GM21619 (cell line): ENCODE measurements around the gene PDE4B.

Source experiments
- ATAC-seq: cut with Tn5 transposase; IDR thresholded peaks from one replicate; pipeline ENCODE4 v1.9.1; 2021; ENCODE audit not compliant: unreplicated experiment

The PDE4B gene

GRCh38 chr1:66372522-66373101 lies 579.9 kb downstream of the PDE4B start:
- no peak for ATAC-seq

DNA sequence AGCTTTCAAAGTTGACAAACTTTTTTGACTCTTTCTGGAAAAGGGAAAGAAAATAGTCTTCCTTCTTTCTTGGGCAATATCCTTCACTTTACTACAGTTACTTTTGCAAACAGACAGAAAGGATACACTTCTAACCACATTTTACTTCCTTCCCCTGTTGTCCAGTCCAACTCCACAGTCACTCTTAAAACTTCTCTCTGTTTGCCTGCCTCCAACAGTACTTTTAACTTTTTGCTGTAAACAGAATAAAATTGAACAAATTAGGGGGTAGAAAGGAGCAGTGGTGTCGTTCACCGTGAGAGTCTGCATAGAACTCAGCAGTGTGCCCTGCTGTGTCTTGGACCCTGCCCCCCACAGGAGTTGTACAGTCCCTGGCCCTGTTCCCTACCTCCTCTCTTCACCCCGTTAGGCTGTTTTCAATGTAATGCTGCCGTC lies 580.5 kb downstream of the PDE4B start:
- no peak for ATAC-seq

DNA sequence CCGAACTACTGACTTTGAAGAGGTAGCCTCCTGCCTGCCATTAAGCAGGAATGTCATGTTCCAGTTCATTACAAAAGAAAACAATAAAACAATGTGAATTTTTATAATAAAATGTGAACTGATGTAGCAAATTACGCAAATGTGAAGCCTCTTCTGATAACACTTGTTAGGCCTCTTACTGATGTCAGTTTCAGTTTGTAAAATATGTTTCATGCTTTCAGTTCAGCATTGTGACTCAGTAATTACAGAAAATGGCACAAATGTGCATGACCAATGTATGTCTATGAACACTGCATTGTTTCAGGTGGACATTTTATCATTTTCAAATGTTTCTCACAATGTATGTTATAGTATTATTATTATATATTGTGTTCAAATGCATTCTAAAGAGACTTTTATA lies 581.5 kb downstream of the PDE4B start:
- ATAC-seq = peak; percentile 40

- peak; percentile 43 for ATAC-seq
Measured at GRCh38 chr1:66374561-66375111, 581.9 kb downstream of the PDE4B start.

DNA sequence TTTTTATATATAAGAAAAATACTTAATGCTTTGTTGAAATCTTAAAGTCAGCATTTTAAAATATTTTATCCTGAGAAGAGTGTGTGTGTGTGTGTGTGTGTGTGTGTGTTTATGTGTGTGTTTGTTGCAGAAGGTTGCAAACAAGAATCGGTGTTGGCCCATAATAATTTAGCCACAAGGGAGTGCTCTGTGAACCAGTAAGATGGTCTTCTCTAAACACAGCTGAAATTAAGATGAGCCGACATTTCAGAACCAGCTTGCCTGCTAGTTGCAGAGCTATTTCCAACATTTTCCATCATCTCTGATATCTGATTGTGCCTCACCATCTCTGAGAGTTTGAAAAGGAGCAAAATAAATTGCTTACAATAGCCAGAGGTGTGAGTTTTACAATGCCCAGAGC lies 582.4 kb downstream of the PDE4B start:
- no peak for ATAC-seq

- ATAC-seq = peak; percentile 95
Measured at GRCh38 chr1:66380452-66381212, 587.9 kb downstream of the PDE4B start.

GRCh38 chr1:66381621-66382275 lies 589.1 kb downstream of the PDE4B start:
- ATAC-seq = no peak

GRCh38 chr1:66383168-66383567 lies 590.5 kb downstream of the PDE4B start:
- ATAC-seq = no peak

- no peak for ATAC-seq
Measured at GRCh38 chr1:66383611-66384010, 590.9 kb downstream of the PDE4B start.

DNA sequence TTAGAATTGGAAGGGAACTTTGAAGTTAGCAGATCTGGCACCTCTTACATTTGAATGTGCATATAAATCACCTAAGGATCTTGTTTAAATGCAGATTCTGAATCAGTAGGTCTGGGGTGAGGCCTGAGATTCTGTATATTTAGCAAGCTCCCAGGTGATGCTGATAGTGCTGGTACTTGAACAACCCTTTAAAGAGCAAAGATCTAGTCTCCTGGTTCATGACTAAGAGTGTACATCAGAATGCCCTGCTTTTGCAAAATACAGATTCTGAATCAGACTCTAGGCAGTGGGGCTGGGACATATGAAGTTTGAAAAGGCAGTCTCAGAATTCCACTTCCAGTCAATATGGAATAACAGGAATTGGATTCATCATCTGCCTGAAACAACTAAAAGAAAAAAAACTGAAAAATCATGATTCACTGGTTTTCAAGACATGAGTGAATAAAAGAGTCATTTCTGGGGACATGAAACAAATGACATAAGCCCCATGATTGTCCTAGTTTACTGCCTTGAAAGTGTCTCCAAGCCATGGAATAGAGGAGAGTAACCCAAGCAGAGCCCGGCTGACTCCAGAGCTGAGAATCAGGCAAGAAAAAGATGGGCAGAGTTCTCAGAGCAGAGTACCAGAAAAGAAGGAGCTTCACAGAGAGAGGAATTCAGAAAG lies 591.7 kb downstream of the PDE4B start:
- no peak for ATAC-seq

DNA sequence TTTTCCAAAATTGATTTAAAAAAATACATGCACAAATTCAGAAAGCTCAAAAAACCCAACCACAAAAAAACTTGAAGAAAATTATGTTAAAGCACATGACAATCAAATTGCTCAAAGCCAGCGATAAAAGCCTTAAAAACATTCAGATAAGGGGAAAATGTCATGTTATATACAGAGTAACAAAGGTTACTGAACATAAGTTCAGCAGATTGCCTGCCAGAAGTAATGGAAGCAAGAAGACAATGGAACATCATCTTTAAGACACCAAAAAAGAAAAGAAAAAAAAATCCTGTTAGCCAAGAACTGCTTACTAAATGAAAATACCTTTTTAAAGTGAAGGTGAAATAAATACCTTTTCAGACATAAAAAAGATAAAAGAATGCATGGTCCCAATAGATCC lies 594.0 kb downstream of the PDE4B start:
- no peak for ATAC-seq

DNA sequence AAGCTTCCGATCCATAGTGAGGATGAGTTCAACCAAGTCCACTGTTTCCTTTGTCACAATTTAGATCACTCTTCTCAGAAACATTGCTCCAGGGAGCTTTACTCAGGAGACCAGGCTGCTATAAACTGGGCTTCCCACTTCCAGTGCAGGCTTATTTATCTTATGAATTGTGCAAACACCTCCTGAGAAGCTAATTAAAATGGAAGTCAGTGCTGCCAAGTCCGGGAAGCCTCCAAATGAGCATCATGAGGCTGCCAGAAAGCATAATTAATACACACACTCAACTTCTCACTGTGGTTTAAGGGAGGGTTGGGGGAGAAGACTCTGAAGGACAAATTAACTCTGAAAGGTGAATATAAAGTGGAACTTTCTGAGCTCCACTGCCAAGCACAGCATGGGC lies 596.2 kb downstream of the PDE4B start:
- no peak for ATAC-seq

DNA sequence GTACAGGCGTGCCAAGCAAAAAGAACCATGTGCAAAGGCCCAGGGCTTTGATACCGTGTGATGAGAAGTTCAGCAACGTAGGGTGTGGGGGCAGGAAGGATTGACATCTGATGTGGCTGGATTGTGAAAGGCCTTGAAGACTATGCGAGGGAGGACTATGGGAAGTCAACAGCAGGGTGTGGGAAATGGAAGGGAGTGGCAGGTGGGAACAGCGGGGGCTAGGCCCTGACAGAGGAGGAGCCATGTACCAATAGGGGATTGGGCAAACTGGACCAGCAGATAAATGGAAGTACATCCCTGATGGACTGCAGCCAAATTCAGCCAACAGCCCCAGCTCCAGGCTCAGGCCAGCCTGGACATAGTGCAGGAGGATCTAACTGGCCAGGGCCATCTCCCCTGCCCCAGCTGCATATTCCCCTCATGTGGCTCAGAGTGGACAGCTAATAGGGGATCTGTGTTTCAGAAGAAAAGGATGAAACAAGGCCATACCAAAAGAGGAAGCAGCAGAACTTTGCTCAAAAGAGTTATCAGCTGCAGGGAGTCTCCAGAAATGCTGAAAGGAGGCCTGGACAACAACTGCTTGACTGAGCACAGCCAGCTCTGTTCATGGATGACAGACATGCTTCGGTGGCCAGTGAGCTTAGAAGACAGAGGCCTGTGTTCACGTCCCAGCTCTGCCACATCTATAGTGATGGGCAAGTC lies 601.0 kb downstream of the PDE4B start:
- no peak for ATAC-seq

GRCh38 chr1:66394603-66395002 lies 601.9 kb downstream of the PDE4B start:
- ATAC-seq = no peak

DNA sequence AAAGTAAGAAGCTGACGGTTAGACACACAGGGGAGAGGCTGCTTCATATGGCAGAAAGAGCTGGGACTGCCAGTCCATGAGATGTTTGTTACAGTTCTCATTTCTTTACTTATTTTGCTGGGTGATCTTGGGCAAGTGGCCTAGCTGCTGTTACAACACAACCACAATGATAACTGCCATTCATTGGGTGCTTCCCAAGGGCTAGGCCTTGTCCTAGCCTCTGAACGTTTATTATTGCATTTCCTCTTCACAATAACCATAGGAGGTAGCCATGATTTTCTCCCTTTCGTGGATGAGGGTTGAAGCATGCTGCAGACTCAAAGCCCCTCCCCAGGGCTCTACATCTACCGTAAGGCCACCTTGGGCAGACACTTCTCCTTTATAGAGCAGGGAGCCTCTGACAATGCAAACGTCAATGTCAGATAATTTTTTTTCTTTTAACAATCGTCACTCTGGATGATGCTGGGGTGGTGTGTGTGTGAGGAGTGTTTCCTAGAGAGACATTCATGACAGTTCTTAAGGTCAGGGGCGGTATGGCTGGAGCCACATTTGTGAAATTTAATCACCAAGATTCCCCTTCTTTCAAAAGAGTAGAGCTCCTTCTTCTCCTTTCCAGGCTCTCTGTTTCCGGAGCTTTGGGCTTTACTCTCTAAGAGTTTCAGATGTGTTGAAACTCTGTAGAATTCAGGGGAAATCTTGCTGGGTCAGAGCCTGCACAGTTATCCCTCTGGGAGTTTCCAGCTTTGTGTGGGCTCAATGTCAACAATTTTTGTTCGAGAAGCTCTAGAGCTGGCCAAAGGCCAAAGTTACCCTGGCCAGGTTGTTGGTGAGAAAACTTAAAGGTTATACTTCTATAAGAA lies 602.7 kb downstream of the PDE4B start:
- ATAC-seq = no peak

- peak; percentile 43 for ATAC-seq
Measured at GRCh38 chr1:66396212-66396890, 603.7 kb downstream of the PDE4B start.

DNA sequence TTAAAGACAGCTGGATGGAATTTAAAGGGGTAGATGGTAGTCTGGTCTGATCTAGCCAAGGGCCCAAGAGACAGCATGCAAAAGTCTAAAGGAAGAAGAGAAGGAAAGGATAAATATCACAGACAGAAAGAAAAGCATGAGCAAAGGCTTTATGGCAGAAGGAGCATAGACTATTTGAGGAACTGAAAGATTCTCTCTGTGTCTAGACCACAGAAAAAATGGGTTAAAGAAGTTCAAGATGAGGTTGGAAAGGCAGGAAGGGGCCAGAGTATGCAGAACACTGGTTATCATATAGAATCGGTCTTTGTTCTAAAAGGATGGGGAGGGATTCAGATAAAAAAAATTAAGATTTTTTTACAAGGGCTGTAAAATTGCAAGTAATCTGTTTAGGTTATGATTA lies 604.5 kb downstream of the PDE4B start:
- ATAC-seq = peak; percentile 30

- ATAC-seq = peak; percentile 15
Measured at GRCh38 chr1:66399888-66400529, 607.3 kb downstream of the PDE4B start.

DNA sequence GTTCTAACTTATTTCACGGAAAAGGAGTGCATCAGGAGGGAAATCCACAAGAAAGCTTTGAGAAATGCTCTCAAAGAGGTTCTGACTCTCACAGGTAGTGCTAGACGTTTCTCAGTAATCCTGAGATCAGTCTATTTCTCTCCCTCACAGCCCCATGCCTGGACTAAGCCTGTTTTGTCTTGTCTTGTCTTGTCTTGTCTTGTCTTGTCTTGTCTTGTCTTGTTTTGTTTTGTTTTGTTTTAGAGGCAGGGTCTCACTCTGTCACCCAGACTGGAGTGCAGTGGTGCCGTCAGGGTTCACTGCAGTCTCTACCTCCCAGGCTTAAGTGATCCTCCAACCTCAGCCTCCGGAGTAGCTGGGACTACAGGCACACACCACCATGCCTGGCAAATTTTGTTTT lies 608.0 kb downstream of the PDE4B start:
- ATAC-seq = no peak
